BJ (cell line): ENCODE results near the gene EXOSC7. TPM values are rescaled to one million over a fixed set of nuclear protein-coding genes. Genes with fewer than 3 reads are reported as not detected.
A peak's percentile ranks its signal among the peaks of the same experiment; 100 is the strongest.
"Not testable (repeated sequence)": the region's sequence is repeated elsewhere in the genome, so short reads cannot be mapped to it uniquely, and the experiment has no call there.

ENCODE experiments used
- CTCF ChIA-PET: fragments of 350-600 bp; formaldehyde crosslinking; extraction: SDS; loops from one replicate; lab custom pipeline; 2021; ENCODE audit warnings: antibody characterized with exemption, inconsistent platforms; lab: Yijun Ruan, JAX
- POLR2A ChIA-PET: fragments of 300-600 bp; sonication (Branson Sonifier 250); formaldehyde crosslinking; extraction: SDS; loops from one replicate; lab custom pipeline; 2021; ENCODE audit warnings: antibody characterized with exemption; lab: Charles Lee
- DNase-seq: peaks from one replicate; pipeline ENCODE4 v3.0.0-alpha.2; 2011; ENCODE audit warnings: low read depth
- H3K27me3 ChIP-seq: 2 replicates; pipeline ENCODE4 v1.6.0; 2011; ENCODE audit warnings: low read length; ENCODE audit not compliant: control insufficient read depth, insufficient read depth
- H3K36me3 ChIP-seq: 2 replicates; pipeline ENCODE4 v1.5.1; 2011; ENCODE audit warnings: low read length; ENCODE audit not compliant: control insufficient read depth, insufficient read depth
- H3K4me3 ChIP-seq: 2 replicates; pipeline ENCODE4 v1.5.1; 2011; ENCODE audit warnings: low read depth, mild to moderate bottlenecking, control low read depth, low read length
- polyA plus RNA-seq: library from polyadenylated mRNA; depleted of rRNA; stranded (reverse); fragments of >200 nt; gene quantifications from 2 replicates; pipeline ENCODE4 v1.2.3, GENCODE V29; 2011
- TF ChIP-seq, protein P1 (sequence below): IDR thresholded peaks from 2 replicates; pipeline ENCODE4 v1.5.1; 2011; ENCODE audit warnings: low read depth, mild to moderate bottlenecking, control low read depth, inconsistent platforms, low read length, moderate library complexity; ENCODE audit not compliant: insufficient read depth

EXOSC7 gene
- polyA plus RNA-seq, 1 experiment = 45.4 TPM

DNA sequence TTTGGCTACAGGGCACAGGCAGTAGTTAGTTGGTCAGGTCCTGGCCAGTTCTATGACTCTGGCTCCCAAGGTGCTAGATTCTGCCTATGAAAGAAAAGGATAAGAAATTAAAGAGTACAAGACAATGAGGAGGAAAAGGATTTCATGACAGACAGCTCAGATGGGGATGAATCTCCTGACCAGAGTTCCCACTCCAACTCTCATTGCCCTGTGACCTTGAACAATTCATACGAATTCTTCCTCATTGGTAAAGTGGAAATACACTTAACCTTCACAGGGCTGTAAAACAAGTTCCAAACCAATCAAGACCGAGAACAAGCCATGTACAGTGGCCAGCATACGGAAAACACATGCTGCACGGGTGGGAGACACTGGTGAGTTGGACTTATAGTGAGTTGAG lies 73.8 kb downstream of the EXOSC7 start:
- ChIA-PET CTCF (interaction anchor here (0.9 to 12.1 kb wide), 4 partner anchors 9 to 449 kb away, joined by 3 to 289 read pairs (median 3); no protein-coding TSS in a partner anchor), POLR2A (no interaction called here)
- DNase-seq = no peak
- no peaks in the 10 kb centered on the region for H3K27me3 ChIP-seq
- H3K4me3 ChIP-seq = no peak overlapping the region
- TF ChIP-seq, protein P1, sequence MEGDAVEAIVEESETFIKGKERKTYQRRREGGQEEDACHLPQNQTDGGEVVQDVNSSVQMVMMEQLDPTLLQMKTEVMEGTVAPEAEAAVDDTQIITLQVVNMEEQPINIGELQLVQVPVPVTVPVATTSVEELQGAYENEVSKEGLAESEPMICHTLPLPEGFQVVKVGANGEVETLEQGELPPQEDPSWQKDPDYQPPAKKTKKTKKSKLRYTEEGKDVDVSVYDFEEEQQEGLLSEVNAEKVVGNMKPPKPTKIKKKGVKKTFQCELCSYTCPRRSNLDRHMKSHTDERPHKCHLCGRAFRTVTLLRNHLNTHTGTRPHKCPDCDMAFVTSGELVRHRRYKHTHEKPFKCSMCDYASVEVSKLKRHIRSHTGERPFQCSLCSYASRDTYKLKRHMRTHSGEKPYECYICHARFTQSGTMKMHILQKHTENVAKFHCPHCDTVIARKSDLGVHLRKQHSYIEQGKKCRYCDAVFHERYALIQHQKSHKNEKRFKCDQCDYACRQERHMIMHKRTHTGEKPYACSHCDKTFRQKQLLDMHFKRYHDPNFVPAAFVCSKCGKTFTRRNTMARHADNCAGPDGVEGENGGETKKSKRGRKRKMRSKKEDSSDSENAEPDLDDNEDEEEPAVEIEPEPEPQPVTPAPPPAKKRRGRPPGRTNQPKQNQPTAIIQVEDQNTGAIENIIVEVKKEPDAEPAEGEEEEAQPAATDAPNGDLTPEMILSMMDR = no peak
- no peaks in the 10 kb centered on the region for H3K36me3 ChIP-seq

- ChIA-PET POLR2A (no interaction called here), CTCF (interaction anchor here (0.7 to 12.1 kb wide), 4 partner anchors 20 to 160 kb away, joined by 3 to 289 read pairs (median 4); no protein-coding TSS in a partner anchor)
- no peak overlapping the region for H3K4me3 ChIP-seq
- no peaks in the 10 kb centered on the region for H3K36me3 ChIP-seq
- TF ChIP-seq, protein P1 = no peak
- H3K27me3 ChIP-seq = no peaks in the 10 kb centered on the region
- no peak for DNase-seq
Measured at GRCh38 chr3:45051685-45052084, 75.6 kb downstream of the EXOSC7 start.

- POLR2A ChIA-PET, H3K36me3 ChIP-seq, H3K4me3 ChIP-seq, DNase-seq, H3K27me3 ChIP-seq: not testable (repeated sequence)
- CTCF ChIA-PET = interaction anchor here (1.0 to 4.4 kb wide), 6 partner anchors 12 to 157 kb away, joined by 3 to 39 read pairs (median 5); no protein-coding TSS in a partner anchor
Measured at GRCh38 chr3:45053805-45054195, 77.8 kb downstream of the EXOSC7 start.

GRCh38 chr3:45054196-45054857 lies 78.3 kb downstream of the EXOSC7 start:
- TF ChIP-seq, protein P1 = no peak
- Histone ChIP-seq H3K27me3 (no peaks in the 10 kb centered on the region), H3K36me3 (no peaks in the 10 kb centered on the region), H3K4me3 (no peak overlapping the region)
- ChIA-PET POLR2A (interaction anchor here (0.8 kb wide), 1 partner anchor 12 kb away, joined by 3 read pairs; no protein-coding TSS in a partner anchor), CTCF (interaction anchor here (1.0 to 4.4 kb wide), 6 partner anchors 12 to 156 kb away, joined by 3 to 39 read pairs (median 5); no protein-coding TSS in a partner anchor)
- DNase-seq = peak; percentile 71

DNA sequence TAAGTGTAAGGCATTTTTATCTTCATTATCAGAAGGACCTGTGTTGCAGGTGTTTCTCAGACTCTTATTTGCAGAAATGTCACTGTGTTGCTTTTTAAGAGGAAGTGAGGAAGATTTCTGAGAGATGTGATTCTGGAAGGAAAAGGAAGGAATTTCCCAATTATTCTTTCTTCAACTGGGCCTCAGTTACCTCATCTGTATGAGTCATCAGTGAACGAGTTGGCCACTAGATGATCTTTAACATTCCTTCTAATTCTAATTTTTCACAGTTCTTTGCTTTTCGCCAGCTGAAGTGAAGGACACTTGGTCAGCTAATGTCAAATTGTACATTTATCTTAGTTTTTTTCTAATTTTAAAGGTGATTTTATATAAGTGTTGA lies 79.0 kb downstream of the EXOSC7 start:
- Histone ChIP-seq H3K27me3 (no peaks in the 10 kb centered on the region), H3K36me3 (no peaks in the 10 kb centered on the region), H3K4me3 (no peak overlapping the region)
- TF ChIP-seq, protein P1 = no peak
- CTCF ChIA-PET = interaction anchor here (0.7 to 4.4 kb wide), 7 partner anchors 13 to 156 kb away, joined by 3 to 39 read pairs (median 5); no protein-coding TSS in a partner anchor
- POLR2A ChIA-PET = interaction anchor here (0.6 to 0.8 kb wide), 2 partner anchors 12 to 150 kb away, joined by 3 to 5 read pairs; no protein-coding TSS in a partner anchor
- DNase-seq = peak; percentile 47
